NCI-H146 treated with DMSO at 0.1 percent for 48 hours (cell line): ENCODE data around the gene MEX3D.
"Not testable (repeated sequence)": the region's sequence is repeated elsewhere in the genome, so short reads cannot be mapped to it uniquely, and the experiment has no call there.

Source experiments
- DNase-seq: peaks from one replicate; lab custom pipeline; 2025; ENCODE audit not compliant: unreplicated experiment; lab: John Stamatoyannopoulos, UW

MEX3D gene

GRCh38 chr19:1522061-1522460, 46.1 kb downstream of the MEX3D start:
- DNase-seq = no peak

- DNase-seq = no peak
These were observed 46.5 kb downstream of the MEX3D start for GRCh38 chr19:1521636-1522035.

GRCh38 chr19:1520203-1520780, 47.8 kb downstream of the MEX3D start:
- DNase-seq = no peak

GRCh38 chr19:1519802-1520201, 48.3 kb downstream of the MEX3D start:
- not testable (repeated sequence) for DNase-seq

GRCh38 chr19:1518471-1518870, 49.7 kb downstream of the MEX3D start:
- no peak for DNase-seq

GRCh38 chr19:1516395-1516753, 51.8 kb downstream of the MEX3D start:
- no peak for DNase-seq

GRCh38 chr19:1514986-1515721, 53.0 kb downstream of the MEX3D start:
- no peak for DNase-seq

GRCh38 chr19:1514295-1514661, 53.8 kb downstream of the MEX3D start:
- DNase-seq = no peak

GRCh38 chr19:1513499-1514294, 54.4 kb downstream of the MEX3D start:
- no peak for DNase-seq

GRCh38 chr19:1512671-1513498, 55.2 kb downstream of the MEX3D start, which contains the start of gene ADAMTSL5:
ADAMTSL5 (minus strand) TSS chr19:1513019; CDS start chr19:1510943, 2,076 bp downstream.
- DNase-seq = no peak

GRCh38 chr19:1511318-1512317, 56.5 kb downstream of the MEX3D start:
- no peak for DNase-seq

GRCh38 chr19:1510807-1511206, 57.3 kb downstream of the MEX3D start:
- DNase-seq = no peak

- DNase-seq = no peak
These were observed 57.7 kb downstream of the MEX3D start for GRCh38 chr19:1510442-1510806.

GRCh38 chr19:1509602-1510441, 58.3 kb downstream of the MEX3D start:
- DNase-seq = no peak

- no peak for DNase-seq
These were observed 59.6 kb downstream of the MEX3D start for GRCh38 chr19:1508507-1508856.

GRCh38 chr19:1507763-1508506, 60.2 kb downstream of the MEX3D start:
- peak; percentile 75 for DNase-seq

GRCh38 chr19:1507192-1507660, 60.9 kb downstream of the MEX3D start:
- no peak for DNase-seq
